ENCODE results near the gene GAS2L3. TPM values are rescaled to one million over a fixed set of nuclear protein-coding genes. Genes with fewer than 3 reads are reported as not detected.

GAS2L3 gene
- polyA plus RNA-seq, 2 of the 4 experiments (the other 2 are of a cell fraction), result 7.1 to 17.2 TPM

- H3K4me3 ChIP-seq, result no peak overlapping the region
- H3K4me2 ChIP-seq, result no peak overlapping the region
- FAIRE-seq (no peak), ATAC-seq (no peak), DNase-seq (ENCODE audit: low read depth in 1 of 2, low spot score in 1 of 2) (no peak)
- ChIA-PET CTCF (no interaction called here), POLR2A (no interaction called here)
- TF ChIP-seq TP53 (CRISPR knock-in tag; IDR thresholded peaks at IDR 0.05) (no peak), CHD4 (IDR thresholded peaks at IDR 0.05; ENCODE audit: borderline replicate concordance) (no peak), RARB (CRISPR knock-in tag; IDR thresholded peaks at IDR 0.05) (no peak), ESRRA (IDR thresholded peaks at IDR 0.05; ENCODE audit: borderline replicate concordance, low read length) (no peak), HOXA7 (CRISPR knock-in tag; IDR thresholded peaks at IDR 0.05) (no peak), MAX (IDR thresholded peaks at IDR 0.05) (no peak), MAFK (IDR thresholded peaks at IDR 0.05; ENCODE audit: partially characterized antibody) (no peak), SMC3 (IDR thresholded peaks at IDR 0.05) (no peak), EHF (CRISPR knock-in tag; IDR thresholded peaks at IDR 0.05) (no peak), RNF2 (IDR thresholded peaks at IDR 0.05; ENCODE audit: borderline replicate concordance, low read depth) (no peak), POLR2A (IDR thresholded peaks at IDR 0.05; ENCODE audit: low read length) (no peak), BCL3 (IDR thresholded peaks at IDR 0.05) (no peak)
- no peaks in the 10 kb centered on the region for H3K4me1 ChIP-seq
- H3K9me3 ChIP-seq, result peaks cover 5% of the 10 kb centered on the region; the same call in 1 of the 3 replicates
- no peak overlapping the region for H3K27ac ChIP-seq
Measured at GRCh38 chr12:100656856-100657255, 83.4 kb downstream of the GAS2L3 start.

- 38% methylated on average over 6 of the region's 6 CpGs for WGBS (ENCODE audit: missing lambda C conversion rate)
- FAIRE-seq (peak; percentile 51), DNase-seq (ENCODE audit: low read depth in 1 of 2, low spot score in 1 of 2) (no peak), ATAC-seq (no peak)
- Histone ChIP-seq H3K9me3 (peaks cover 5% of the 10 kb centered on the region; the same call in 1 of the 3 replicates), H3K27ac (no peak overlapping the region), H3K4me3 (no peak overlapping the region), H3K4me1 (no peaks in the 10 kb centered on the region), H3K4me2 (no peak overlapping the region)
- ChIA-PET CTCF (interaction anchor here (0.7 to 3.9 kb wide), 3 partner anchors 10 to 80 kb away, joined by 3 to 19 read pairs (median 3); no protein-coding TSS in a partner anchor), POLR2A (no interaction called here)
- no peak for TF ChIP-seq JUNB (IDR thresholded peaks at IDR 0.05)
- no peak for TF ChIP-seq PBX3 (IDR thresholded peaks at IDR 0.05)
- TF ChIP-seq RCOR1 (IDR thresholded peaks at IDR 0.05; ENCODE audit: low read depth, low read length), result no peak
- no peak for TF ChIP-seq POLR2AphosphoS2 (conservative IDR thresholded peaks at IDR 0.05; ENCODE audit: low read length)
- no peak for TF ChIP-seq ZNF302 (CRISPR knock-in tag; IDR thresholded peaks at IDR 0.05)
Measured at GRCh38 chr12:100661300-100661951, 87.9 kb downstream of the GAS2L3 start.

- WGBS (ENCODE audit: missing lambda C conversion rate), result 0% methylated on average over 2 of the region's 2 CpGs
- DNase-seq (ENCODE audit: low read depth in 1 of 2, low spot score in 1 of 2) (no peak), ATAC-seq (peak in 1 of 2 experiments; percentile 21; a peak in 2 of 6 replicates), FAIRE-seq (no peak)
- H3K9me3 ChIP-seq, result no peaks in the 10 kb centered on the region
- H3K4me3 ChIP-seq, result no peak overlapping the region
- H3K27ac ChIP-seq, result no peak overlapping the region
- ChIA-PET POLR2A (no interaction called here), CTCF (interaction anchor here (1.2 kb wide), 1 partner anchor 11 kb away, joined by 3 read pairs; no protein-coding TSS in a partner anchor)
- no peaks in the 10 kb centered on the region for H3K4me1 ChIP-seq
- H3K4me2 ChIP-seq, result no peak overlapping the region
- no peak for TF ChIP-seq EP300 (IDR thresholded peaks at IDR 0.05)
- TF ChIP-seq MAFK (IDR thresholded peaks at IDR 0.05; ENCODE audit: partially characterized antibody), result no peak
- no peak for TF ChIP-seq NPAS2 (CRISPR knock-in tag; IDR thresholded peaks at IDR 0.05; ENCODE audit: borderline replicate concordance)
- no peak for TF ChIP-seq KDM1A (IDR thresholded peaks at IDR 0.05; ENCODE audit: low read depth)
- no peak for TF ChIP-seq HOXB5 (CRISPR knock-in tag; IDR thresholded peaks at IDR 0.05)
- TF ChIP-seq USF2 (IDR thresholded peaks at IDR 0.05), result no peak
- no peak for TF ChIP-seq RFX5 (IDR thresholded peaks at IDR 0.05)
- TF ChIP-seq PBX3 (IDR thresholded peaks at IDR 0.05), result no peak
- no peak for TF ChIP-seq CEBPB (IDR thresholded peaks at IDR 0.05)
- no peak for TF ChIP-seq ATOH8 (CRISPR knock-in tag; IDR thresholded peaks at IDR 0.05; ENCODE audit: low read depth)
- TF ChIP-seq RARB (CRISPR knock-in tag; IDR thresholded peaks at IDR 0.05), result no peak
- no peak for TF ChIP-seq ELK1 (IDR thresholded peaks at IDR 0.05; ENCODE audit: low read depth, low read length)
Measured at GRCh38 chr12:100666588-100666987, 93.1 kb downstream of the GAS2L3 start.
